Panc1 (cell line): ENCODE data around the gene KCNAB3. TPM values are rescaled to one million over a fixed set of nuclear protein-coding genes. Genes with fewer than 3 reads are reported as not detected.

Source experiments
- ATAC-seq: fragments of 200-7000 bp; cut with Tn5 transposase; 2 replicates; pipeline ENCODE4 v1.9.1; 2020; ENCODE audit warnings: mild to moderate bottlenecking, moderate library complexity
- Bru-seq: library from RNA; stranded (reverse); fragments of 400-500 nt; gene quantifications from one replicate; lab custom pipeline; 2021; lab: Mats Ljungman, UMichigan
- BruChase-seq, 2 experiments: library from RNA; stranded (reverse); fragments of 400-500 nt; gene quantifications; one replicate each; lab custom pipeline; 2021; lab: Mats Ljungman, UMichigan
- BruUV-seq: library from RNA; stranded (reverse); fragments of 400-500 nt; replicated peaks from 2 replicates; lab custom pipeline; 2021; lab: Mats Ljungman, UMichigan
- CTCF ChIA-PET: fragments of 300-600 bp; sonication (Branson Sonifier 250); formaldehyde crosslinking; loops from one replicate; lab custom pipeline; 2022; ENCODE audit warnings: antibody characterized with exemption; lab: Charles Lee
- POLR2A ChIA-PET: fragments of 300-600 bp; sonication (Branson Sonifier 250); formaldehyde crosslinking; loops from one replicate; lab custom pipeline; 2022; ENCODE audit warnings: antibody characterized with exemption; lab: Charles Lee
- DNase-seq: peaks from one replicate; pipeline ENCODE4 v3.0.0-alpha.2; 2010; ENCODE audit warnings: low read depth, low spot score
- H3K27ac ChIP-seq: 2 replicates; pipeline ENCODE4 v1.5.1; 2011; ENCODE audit warnings: mild to moderate bottlenecking, low read length, inconsistent platforms
- H3K27me3 ChIP-seq: fragments of 200-500 bp; sonication (Bioruptor generic); 2 replicates; pipeline ENCODE4 v1.6.0; 2014; ENCODE audit warnings: low read length, inconsistent platforms; ENCODE audit not compliant: control insufficient read depth, insufficient read depth
- H3K36me3 ChIP-seq: fragments of 200-500 bp; sonication (Bioruptor generic); 2 replicates; pipeline ENCODE4 v1.5.1; 2014; ENCODE audit warnings: inconsistent platforms, mild to moderate bottlenecking, low read length, moderate library complexity; ENCODE audit not compliant: control insufficient read depth, insufficient read depth
- H3K4me1 ChIP-seq: 2 replicates; pipeline ENCODE4 v1.5.1; 2011; ENCODE audit warnings: inconsistent platforms, mild to moderate bottlenecking, low read length, moderate library complexity; ENCODE audit not compliant: control insufficient read depth, insufficient read depth
- H3K4me3 ChIP-seq, 2 experiments: 2 replicates each; pipeline ENCODE4 v1.5.1; 2011 to 2012; ENCODE audit warnings: low read depth in 2 of 2, low read length in 2 of 2, mild to moderate bottlenecking in 2 of 2, inconsistent platforms in 1 of 2, moderate library complexity in 1 of 2
- H3K9me3 ChIP-seq: fragments of 200-500 bp; sonication (Bioruptor generic); 2 replicates; pipeline ENCODE4 v1.5.1; 2014; ENCODE audit warnings: low read depth, mild to moderate bottlenecking, inconsistent platforms, low read length, moderate library complexity; ENCODE audit not compliant: control insufficient read depth, insufficient read depth
- POLR2AphosphoS5 ChIP-seq: IDR thresholded peaks from 2 replicates; pipeline ENCODE4 v1.6.1; 2012; ENCODE audit warnings: mild to moderate bottlenecking, low read depth, low read length, moderate library complexity
- SIN3A ChIP-seq: IDR thresholded peaks from 2 replicates; pipeline ENCODE4 v1.6.1; 2012; ENCODE audit warnings: low read depth, mild to moderate bottlenecking, low read length, moderate library complexity, borderline replicate concordance; ENCODE audit not compliant: insufficient read depth
- TCF7L2 ChIP-seq: IDR thresholded peaks from 2 replicates; pipeline ENCODE4 v1.6.1; 2011; ENCODE audit warnings: mild to moderate bottlenecking, low read depth, low read length, inconsistent platforms
- in situ Hi-C: cut with HindIII; loops from 2 replicates; pipeline ENCODE4 v1.10.0; 2016; ENCODE audit warnings: low sequenced_read_pairs, low pct_unique_long_range_greater_than_20kb
- intact Hi-C: fragments of 100-400 bp; cut with micrococcal nuclease; formaldehyde crosslinking; loops from one replicate; pipeline ENCODE4 v1.10.0; 2022; ENCODE audit not compliant: unreplicated experiment
- long read RNA-seq: library from polyadenylated mRNA; unstranded; transcript quantifications from one replicate; pipeline ENCODE4 v2.0.0, GENCODE V29; 2021; ENCODE audit not compliant: unreplicated experiment
- polyA plus RNA-seq: library from polyadenylated mRNA; unstranded; fragments of >200 nt; gene quantifications from one replicate; pipeline ENCODE4 v1.2.1, GENCODE V29; 2012; ENCODE audit warnings: missing spikeins; ENCODE audit not compliant: insufficient read length
- total RNA-seq: library from RNA; stranded (reverse); gene quantifications from one replicate; pipeline ENCODE4 v1.2.1, GENCODE V29; 2021; ENCODE audit not compliant: unreplicated experiment
- TF ChIP-seq, protein P1 (sequence below), 2 experiments: IDR thresholded peaks; 2 replicates each; pipeline ENCODE4 v1.6.1; 2011 to 2012; ENCODE audit warnings: low read depth in 2 of 2, control low read depth in 1 of 2, low read length in 1 of 2, mild to moderate bottlenecking in 1 of 2, moderate library complexity in 1 of 2; ENCODE audit not compliant: insufficient read depth in 1 of 2
- TF ChIP-seq, protein P2 (sequence below): fragments of 450-650 bp; IDR thresholded peaks from 2 replicates; pipeline ENCODE4 v1.5.1; 2017; ENCODE audit warnings: mild to moderate bottlenecking

The KCNAB3 gene
- total RNA-seq (3.5 TPM), Bru-seq, nascent RNA (percentile 44 among the genes with signal in this experiment), BruChase-seq, experiment 1, labeled RNA remaining after a 2-hour chase (percentile 47 among the genes with signal in this experiment), BruChase-seq, experiment 2, labeled RNA remaining after a 6-hour chase (percentile 56 among the genes with signal in this experiment)
- polyA plus RNA-seq = 1.2 TPM
- long read RNA-seq, partial matches to known transcripts = 0 of 3 reads
- long read RNA-seq, other reads (novel, unspliced or antisense) = 3 of 3 reads

DNA sequence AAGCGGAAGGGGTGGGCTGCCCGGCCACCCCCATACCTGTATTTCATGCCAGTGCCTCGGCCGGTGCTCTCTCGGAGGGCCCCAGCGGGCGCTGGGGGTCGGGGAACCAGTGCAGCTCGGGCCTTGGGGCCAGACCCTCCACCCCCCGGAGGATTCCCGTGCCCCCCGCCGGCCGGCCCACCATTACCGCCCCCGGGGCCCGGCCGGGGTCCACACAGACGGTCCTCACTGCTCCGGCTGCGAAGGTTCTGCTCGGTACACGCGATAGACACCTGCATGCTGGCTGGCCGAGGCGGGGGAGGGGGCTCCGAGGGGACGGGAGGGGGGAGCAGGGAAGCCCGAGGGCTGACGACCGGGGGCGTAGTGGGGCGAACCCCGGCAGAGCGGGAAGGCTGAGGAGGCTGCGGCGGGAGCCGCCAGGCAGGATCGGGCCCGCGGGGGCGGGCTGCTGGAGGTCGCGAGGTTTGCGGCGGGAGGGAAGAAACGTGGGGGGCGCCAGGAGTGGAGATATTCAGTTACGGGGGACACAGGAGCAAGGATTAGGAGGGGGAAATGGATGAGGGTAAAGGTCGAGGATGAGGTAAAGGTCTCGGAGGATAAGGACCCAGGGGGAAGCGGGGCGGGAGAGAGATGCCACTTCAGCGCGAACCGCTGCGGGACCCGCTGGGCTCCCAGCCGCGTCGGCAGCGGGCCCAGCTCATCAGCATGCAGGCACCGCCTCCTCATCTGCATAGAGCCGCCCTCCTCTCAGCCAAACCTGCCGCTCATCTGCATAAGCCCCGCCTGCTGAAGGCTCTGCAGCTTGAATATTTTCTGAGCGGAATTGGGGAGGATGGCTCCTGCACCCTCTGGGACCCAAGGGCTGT, at the start of gene KCNAB3:
TSS of gene KCNAB3 (minus strand) at position 699 of the 866 bp plus-strand sequence. CDS start at position 278, 421 bp downstream.
- ATAC-seq (no peak), DNase-seq (no peak)
- Histone ChIP-seq H3K9me3 (no peaks in the 10 kb centered on the region), H3K36me3 (peaks cover 14% of the 10 kb centered on the region), H3K27me3 (no peaks in the 10 kb centered on the region), H3K27ac (no peak within 1 kb of the TSS), H3K4me1 (peaks cover 6% of the 10 kb centered on the region), H3K4me3 (peak within 1 kb of the TSS in 1 of 2 experiments; percentile 99; a peak in 2 of 4 replicates)
- intact Hi-C loops = no loop called here
- in situ Hi-C loops = no loop called here
- TF ChIP-seq, protein P1, sequence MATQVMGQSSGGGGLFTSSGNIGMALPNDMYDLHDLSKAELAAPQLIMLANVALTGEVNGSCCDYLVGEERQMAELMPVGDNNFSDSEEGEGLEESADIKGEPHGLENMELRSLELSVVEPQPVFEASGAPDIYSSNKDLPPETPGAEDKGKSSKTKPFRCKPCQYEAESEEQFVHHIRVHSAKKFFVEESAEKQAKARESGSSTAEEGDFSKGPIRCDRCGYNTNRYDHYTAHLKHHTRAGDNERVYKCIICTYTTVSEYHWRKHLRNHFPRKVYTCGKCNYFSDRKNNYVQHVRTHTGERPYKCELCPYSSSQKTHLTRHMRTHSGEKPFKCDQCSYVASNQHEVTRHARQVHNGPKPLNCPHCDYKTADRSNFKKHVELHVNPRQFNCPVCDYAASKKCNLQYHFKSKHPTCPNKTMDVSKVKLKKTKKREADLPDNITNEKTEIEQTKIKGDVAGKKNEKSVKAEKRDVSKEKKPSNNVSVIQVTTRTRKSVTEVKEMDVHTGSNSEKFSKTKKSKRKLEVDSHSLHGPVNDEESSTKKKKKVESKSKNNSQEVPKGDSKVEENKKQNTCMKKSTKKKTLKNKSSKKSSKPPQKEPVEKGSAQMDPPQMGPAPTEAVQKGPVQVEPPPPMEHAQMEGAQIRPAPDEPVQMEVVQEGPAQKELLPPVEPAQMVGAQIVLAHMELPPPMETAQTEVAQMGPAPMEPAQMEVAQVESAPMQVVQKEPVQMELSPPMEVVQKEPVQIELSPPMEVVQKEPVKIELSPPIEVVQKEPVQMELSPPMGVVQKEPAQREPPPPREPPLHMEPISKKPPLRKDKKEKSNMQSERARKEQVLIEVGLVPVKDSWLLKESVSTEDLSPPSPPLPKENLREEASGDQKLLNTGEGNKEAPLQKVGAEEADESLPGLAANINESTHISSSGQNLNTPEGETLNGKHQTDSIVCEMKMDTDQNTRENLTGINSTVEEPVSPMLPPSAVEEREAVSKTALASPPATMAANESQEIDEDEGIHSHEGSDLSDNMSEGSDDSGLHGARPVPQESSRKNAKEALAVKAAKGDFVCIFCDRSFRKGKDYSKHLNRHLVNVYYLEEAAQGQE (IDR thresholded peaks at IDR 0.05; ENCODE audit: insufficient read depth in 1 of 2, low read depth in 2 of 2, low read length in 1 of 2) = no peak
- TF ChIP-seq POLR2AphosphoS5 (no peak), TCF7L2 (no peak), SIN3A (no peak)
- TF ChIP-seq, protein P2, sequence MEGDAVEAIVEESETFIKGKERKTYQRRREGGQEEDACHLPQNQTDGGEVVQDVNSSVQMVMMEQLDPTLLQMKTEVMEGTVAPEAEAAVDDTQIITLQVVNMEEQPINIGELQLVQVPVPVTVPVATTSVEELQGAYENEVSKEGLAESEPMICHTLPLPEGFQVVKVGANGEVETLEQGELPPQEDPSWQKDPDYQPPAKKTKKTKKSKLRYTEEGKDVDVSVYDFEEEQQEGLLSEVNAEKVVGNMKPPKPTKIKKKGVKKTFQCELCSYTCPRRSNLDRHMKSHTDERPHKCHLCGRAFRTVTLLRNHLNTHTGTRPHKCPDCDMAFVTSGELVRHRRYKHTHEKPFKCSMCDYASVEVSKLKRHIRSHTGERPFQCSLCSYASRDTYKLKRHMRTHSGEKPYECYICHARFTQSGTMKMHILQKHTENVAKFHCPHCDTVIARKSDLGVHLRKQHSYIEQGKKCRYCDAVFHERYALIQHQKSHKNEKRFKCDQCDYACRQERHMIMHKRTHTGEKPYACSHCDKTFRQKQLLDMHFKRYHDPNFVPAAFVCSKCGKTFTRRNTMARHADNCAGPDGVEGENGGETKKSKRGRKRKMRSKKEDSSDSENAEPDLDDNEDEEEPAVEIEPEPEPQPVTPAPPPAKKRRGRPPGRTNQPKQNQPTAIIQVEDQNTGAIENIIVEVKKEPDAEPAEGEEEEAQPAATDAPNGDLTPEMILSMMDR = no peak
- CTCF ChIA-PET = no interaction called here
- POLR2A ChIA-PET = no interaction called here
- BruUV-seq = no TSS peak

DNA sequence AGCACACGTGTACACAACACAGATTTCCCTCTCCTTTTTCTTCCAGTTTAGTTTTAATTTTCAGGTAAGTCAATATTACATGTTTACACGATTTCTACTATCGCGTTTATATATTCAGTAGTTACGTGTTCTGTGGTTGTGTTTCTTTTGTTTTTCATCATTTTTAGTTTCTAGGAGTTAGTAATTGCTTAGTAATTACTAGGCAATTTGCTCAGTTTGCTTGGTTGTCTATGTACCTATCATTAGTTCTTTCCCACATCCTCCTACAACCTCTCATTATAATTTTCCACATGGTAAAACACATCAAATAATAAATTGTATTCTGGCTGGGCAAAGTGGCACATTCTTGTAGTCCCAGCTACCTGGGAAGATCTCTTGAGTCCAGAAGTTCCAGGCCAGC, 48.1 kb upstream of the KCNAB3 start:
- no peaks in the 10 kb centered on the region for H3K4me1 ChIP-seq
- no peak overlapping the region for H3K4me3 ChIP-seq
- DNase-seq = no peak
- in situ Hi-C loops = no loop called here
- no peak overlapping the region for H3K27ac ChIP-seq
- H3K9me3 ChIP-seq = no peaks in the 10 kb centered on the region
- BruUV-seq = no TSS peak
- intact Hi-C loops = no loop called here
- ChIA-PET POLR2A (no interaction called here), CTCF (no interaction called here)
- ATAC-seq = no peak
- H3K36me3 ChIP-seq = no peaks in the 10 kb centered on the region
- H3K27me3 ChIP-seq = no peaks in the 10 kb centered on the region
- no peak for TF ChIP-seq SIN3A
- TF ChIP-seq, protein P1 (IDR thresholded peaks at IDR 0.05; ENCODE audit: insufficient read depth in 1 of 2, low read depth in 2 of 2, low read length in 1 of 2) = no peak
- TF ChIP-seq, protein P2 = no peak
- TF ChIP-seq TCF7L2 = no peak
- no peak for TF ChIP-seq POLR2AphosphoS5
